H9 (cell line): Measurements from ENCODE around the gene VPS16. TPM values are rescaled to one million over a fixed set of nuclear protein-coding genes. Genes with fewer than 3 reads are reported as not detected.
A peak's percentile ranks its signal among the peaks of the same experiment; 100 is the strongest.

Experiments used
- DNase-seq: peaks from one replicate; pipeline ENCODE4 v3.0.0-alpha.2; 2017
- H2AFZ ChIP-seq: one replicate; pipeline ENCODE4 v1.6.1; 2013; ENCODE audit warnings: mild to moderate bottlenecking, low read length, control low read depth, moderate library complexity
- H2AK5ac ChIP-seq: 2 replicates; pipeline ENCODE4 v1.6.1; 2013; ENCODE audit warnings: low read length, control low read depth, mixed read lengths; ENCODE audit not compliant: insufficient read length
- H2BK120ac ChIP-seq: one replicate; pipeline ENCODE4 v1.6.1; 2013; ENCODE audit warnings: low read depth, mild to moderate bottlenecking, low read length, control low read depth, inconsistent platforms; ENCODE audit not compliant: poor library complexity, severe bottlenecking
- H2BK12ac ChIP-seq: 2 replicates; pipeline ENCODE4 v1.6.1; 2013; ENCODE audit warnings: low read length, control low read depth, mixed read lengths, low read depth; ENCODE audit not compliant: insufficient read length
- H2BK15ac ChIP-seq: 2 replicates; pipeline ENCODE4 v1.6.1; 2013; ENCODE audit warnings: low read depth, low read length, control low read depth
- H2BK20ac ChIP-seq: one replicate; pipeline ENCODE4 v1.6.1; 2013; ENCODE audit warnings: low read depth, mild to moderate bottlenecking, low read length, control low read depth, inconsistent platforms; ENCODE audit not compliant: poor library complexity, severe bottlenecking
- H2BK5ac ChIP-seq: 2 replicates; pipeline ENCODE4 v1.6.1; 2013; ENCODE audit warnings: low read length, control low read depth, mixed read lengths; ENCODE audit not compliant: insufficient read length
- H3K14ac ChIP-seq: 2 replicates; pipeline ENCODE4 v1.6.1; 2013; ENCODE audit warnings: low read length, control low read depth; ENCODE audit not compliant: insufficient read depth
- H3K18ac ChIP-seq: 2 replicates; pipeline ENCODE4 v1.6.1; 2013; ENCODE audit warnings: low read depth, mild to moderate bottlenecking, mixed read lengths, low read length, control low read depth; ENCODE audit not compliant: insufficient read length
- H3K23ac ChIP-seq: 2 replicates; pipeline ENCODE4 v1.6.1; 2013; ENCODE audit warnings: low read length, control low read depth, mixed read lengths, low read depth; ENCODE audit not compliant: insufficient read length
- H3K23me2 ChIP-seq: 2 replicates; pipeline ENCODE4 v1.6.1; 2013; ENCODE audit warnings: low read depth, mild to moderate bottlenecking, mixed read lengths, low read length, control low read depth; ENCODE audit not compliant: insufficient read length, poor library complexity, severe bottlenecking
- H3K27ac ChIP-seq: 2 replicates; pipeline ENCODE4 v1.5.1; 2013; ENCODE audit warnings: low read length, control low read depth, mixed read lengths, low read depth; ENCODE audit not compliant: insufficient read length
- H3K27me3 ChIP-seq: 2 replicates; pipeline ENCODE4 v1.6.1; 2013; ENCODE audit warnings: low read length, control low read depth, inconsistent platforms; ENCODE audit not compliant: insufficient read depth
- H3K4ac ChIP-seq: 2 replicates; pipeline ENCODE4 v1.6.1; 2013; ENCODE audit warnings: low read depth, mild to moderate bottlenecking, control low read depth, inconsistent platforms, low read length, moderate library complexity
- H3K4me1 ChIP-seq: 2 replicates; pipeline ENCODE4 v1.6.1; 2013; ENCODE audit warnings: low read length, control low read depth, inconsistent platforms; ENCODE audit not compliant: insufficient read depth
- H3K4me2 ChIP-seq: 2 replicates; pipeline ENCODE4 v1.6.1; 2013; ENCODE audit warnings: low read length, control low read depth, mixed read lengths; ENCODE audit not compliant: insufficient read length, insufficient read depth
- H3K56ac ChIP-seq: 2 replicates; pipeline ENCODE4 v1.6.1; 2013; ENCODE audit warnings: low read depth, mild to moderate bottlenecking, mixed read lengths, low read length, control low read depth; ENCODE audit not compliant: insufficient read length
- H3K79me1 ChIP-seq: 2 replicates; pipeline ENCODE4 v1.6.1; 2013; ENCODE audit warnings: low read depth, mild to moderate bottlenecking, moderate library complexity, low read length, control low read depth, inconsistent platforms; ENCODE audit not compliant: insufficient read depth, poor library complexity, severe bottlenecking
- H3K79me2 ChIP-seq: 2 replicates; pipeline ENCODE4 v1.6.1; 2013; ENCODE audit warnings: low read length, control low read depth, inconsistent platforms; ENCODE audit not compliant: insufficient read depth
- H3K9ac ChIP-seq: 2 replicates; pipeline ENCODE4 v1.6.1; 2013; ENCODE audit warnings: low read length, control low read depth, mixed read lengths; ENCODE audit not compliant: insufficient read length; ENCODE audit errors: extremely low read depth
- H3K9me3 ChIP-seq: one replicate; pipeline ENCODE4 v1.6.1; 2013; ENCODE audit warnings: low read depth, low read length, inconsistent platforms; ENCODE audit not compliant: control insufficient read depth
- H3T11ph ChIP-seq: one replicate; pipeline ENCODE4 v1.6.1; 2013; ENCODE audit warnings: mild to moderate bottlenecking, low read length, control low read depth, inconsistent platforms
- H4K20me1 ChIP-seq: one replicate; pipeline ENCODE4 v1.6.1; 2013; ENCODE audit not compliant: control insufficient read depth, insufficient read length, insufficient read depth
- H4K5ac ChIP-seq: 2 replicates; pipeline ENCODE4 v1.6.1; 2013; ENCODE audit warnings: low read depth, mild to moderate bottlenecking, mixed read lengths, low read length, control low read depth; ENCODE audit not compliant: insufficient read length
- H4K8ac ChIP-seq: replicated peaks from 2 replicates; pipeline ENCODE4 v1.6.1; 2013; ENCODE audit warnings: low read length, control low read depth, mixed read lengths, low read depth; ENCODE audit not compliant: insufficient read length
- H4K91ac ChIP-seq: 2 replicates; pipeline ENCODE4 v1.6.1; 2013; ENCODE audit warnings: low read depth, mild to moderate bottlenecking, moderate library complexity, mixed read lengths, low read length, control low read depth; ENCODE audit not compliant: insufficient read length
- H3K27ac Mint-ChIP-seq, 3 experiments: 2 replicates in 2 of 3; 3 replicates in 1 of 3; pipeline ENCODE4 v1.8.0; 2020 to 2021; ENCODE audit warnings: mixed read lengths in 3 of 3, mild to moderate bottlenecking in 1 of 3, moderate library complexity in 1 of 3
- H3K27me3 Mint-ChIP-seq: 2 replicates; pipeline ENCODE4 v1.8.0; 2021; ENCODE audit warnings: low read depth, mild to moderate bottlenecking, moderate library complexity, mixed read lengths
- H3K36me3 Mint-ChIP-seq, 3 experiments: 2 replicates in 2 of 3; 3 replicates in 1 of 3; pipeline ENCODE4 v1.8.0; 2020 to 2021; ENCODE audit warnings: low read depth in 3 of 3, mixed read lengths in 3 of 3; ENCODE audit not compliant: insufficient read depth in 1 of 3
- H3K4me1 Mint-ChIP-seq, 2 experiments: 2 replicates each; pipeline ENCODE4 v1.8.0; 2020; ENCODE audit warnings: mixed read lengths in 2 of 2
- H3K4me3 Mint-ChIP-seq, 2 experiments: 2 replicates in 1 of 2; 3 replicates in 1 of 2; pipeline ENCODE4 v1.8.0; 2020 to 2021; ENCODE audit warnings: mild to moderate bottlenecking in 2 of 2, mixed read lengths in 2 of 2, moderate library complexity in 1 of 2
- H3K9me3 Mint-ChIP-seq, 2 experiments: 2 replicates in 1 of 2; 3 replicates in 1 of 2; pipeline ENCODE4 v1.8.0; 2020; ENCODE audit warnings: mild to moderate bottlenecking in 2 of 2, mixed read lengths in 2 of 2, moderate library complexity in 1 of 2
- CTCF ChIP-seq: fragments of 200-600 bp; sonication (generic); conservative IDR thresholded peaks from 3 replicates; pipeline ENCODE4 v1.8.0; 2021; ENCODE audit warnings: antibody characterized with exemption, mild to moderate bottlenecking
- WGBS: extraction: QIAGEN DNeasy Blood & Tissue Kit; methylation state at CpG from one replicate; pipeline ENCODE4 v1.1.7; 2013; ENCODE audit warnings: missing lambda C conversion rate, low lambda C conversion rate, mixed read lengths; ENCODE audit not compliant: insufficient read length; ENCODE audit errors: extremely low coverage; 5-methylcytosine and 5-hydroxymethylcytosine counted together
- total RNA-seq: library from RNA; stranded (reverse); gene quantifications from 2 replicates; pipeline ENCODE4 v1.2.1, GENCODE V29; 2021

The VPS16 gene
- total RNA-seq, 1 experiment from 2014 or later, result 32.1 TPM

GRCh38 chr20:2816583-2817340 is 23.8 kb upstream of the VPS16 start:
- no peak overlapping the region for H3K4ac ChIP-seq
- no peak overlapping the region for H2BK120ac ChIP-seq
- no peak overlapping the region for H2BK20ac ChIP-seq
- H2BK15ac ChIP-seq, result no peak overlapping the region
- H3K23me2 ChIP-seq, result peaks cover 6% of the 10 kb centered on the region
- H3K79me1 ChIP-seq, result no peaks in the 10 kb centered on the region
- H2BK12ac ChIP-seq, result no peak overlapping the region
- no peak overlapping the region for H3K14ac ChIP-seq
- no peak overlapping the region for H4K91ac ChIP-seq
- no peaks in the 10 kb centered on the region for H3K9me3 ChIP-seq
- H3K27me3 ChIP-seq, result peaks cover 8% of the 10 kb centered on the region; the same call in 1 of the 2 replicates
- peaks cover 13 to 14% of the 10 kb centered on the region in 2 experiments for H3K4me1 Mint-ChIP-seq
- H3K9me3 Mint-ChIP-seq, result peaks cover 10 to 11% of the 10 kb centered on the region in 2 experiments; a peak in 4 of 5 replicates
- H2AK5ac ChIP-seq, result no peak overlapping the region
- H3K9ac ChIP-seq, result no peak overlapping the region
- no peak overlapping the region for H2AFZ ChIP-seq
- H3K18ac ChIP-seq, result no peak overlapping the region
- no peak overlapping the region for H3K4me3 Mint-ChIP-seq
- H3K4me1 ChIP-seq, result no peaks in the 10 kb centered on the region
- H3K23ac ChIP-seq, result no peak overlapping the region
- H3K4me2 ChIP-seq, result no peak overlapping the region
- no peak overlapping the region for H3K27ac Mint-ChIP-seq
- H4K20me1 ChIP-seq, result no peaks in the 10 kb centered on the region
- H3K56ac ChIP-seq, result no peak overlapping the region
- H3K27ac ChIP-seq, result no peak overlapping the region
- H3K27me3 Mint-ChIP-seq, result peaks cover 30% of the 10 kb centered on the region
- peak; percentile 74 for DNase-seq
- no peak overlapping the region for H3T11ph ChIP-seq
- no peak overlapping the region for H4K8ac ChIP-seq
- H3K79me2 ChIP-seq, result no peaks in the 10 kb centered on the region
- WGBS, result no CpG with 5 or more reads among the region's 20 CpGs
- TF ChIP-seq CTCF, result peak; percentile 61
- H3K36me3 Mint-ChIP-seq, result no peaks in the 10 kb centered on the region; a peak in 1 of 7 replicates
- no peak overlapping the region for H2BK5ac ChIP-seq
- no peak overlapping the region for H4K5ac ChIP-seq
